ENCODE results near the gene UPF2. TPM values are rescaled to one million over a fixed set of nuclear protein-coding genes. Genes with fewer than 3 reads are reported as not detected.

Gene UPF2
- total and polyA plus RNA-seq, 2 of the 13 experiments (the other 11 are each of a cell fraction or from before 2014, with no cell fraction given): 6.2 to 14.5 TPM

DNA sequence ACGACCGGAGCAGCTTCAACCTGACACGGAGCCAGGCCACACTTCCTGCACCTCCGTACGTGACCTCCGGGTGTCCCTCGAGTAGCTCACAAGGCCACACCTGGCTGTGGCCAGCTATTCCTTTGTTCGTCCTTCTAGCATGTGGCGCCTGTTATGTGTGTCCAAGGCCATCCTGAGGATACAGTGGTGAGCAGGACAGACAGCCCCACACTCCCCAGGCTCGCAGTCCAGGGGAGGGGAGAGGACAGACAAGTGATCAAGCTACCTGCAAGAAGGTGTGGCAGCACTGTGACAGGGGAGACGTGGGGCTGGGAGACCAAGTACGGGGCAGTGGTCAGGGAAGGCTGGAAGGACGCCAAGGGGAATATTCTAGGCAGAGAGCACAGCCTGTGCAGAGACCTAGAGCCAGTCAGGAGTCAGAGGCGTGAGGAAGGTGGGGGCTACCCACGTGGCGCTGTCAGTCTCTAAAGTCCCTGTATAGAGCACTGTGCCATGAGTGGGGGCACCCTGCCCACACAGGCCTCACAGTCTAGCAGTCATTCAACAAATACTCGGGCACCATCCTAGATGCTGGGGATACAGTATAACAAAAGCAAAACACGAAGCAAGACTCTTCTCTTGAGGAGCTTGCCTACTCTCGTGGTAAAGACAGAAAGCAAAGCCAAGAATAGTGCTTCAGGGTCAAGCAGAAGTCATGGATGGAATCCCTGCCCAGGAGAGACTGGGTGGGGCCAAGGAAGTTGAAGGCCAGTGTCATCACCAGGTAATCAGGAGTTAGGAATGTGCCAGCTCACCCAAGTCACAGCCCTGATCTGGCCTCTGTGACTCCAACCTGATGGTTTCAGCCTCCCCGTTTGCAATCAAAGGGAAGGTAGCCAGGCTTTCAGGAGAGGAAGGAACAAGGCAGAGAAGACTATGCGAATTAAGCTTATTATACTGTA lies 160.9 kb downstream of the UPF2 start (continued):
- TF ChIP-seq, protein P1, sequence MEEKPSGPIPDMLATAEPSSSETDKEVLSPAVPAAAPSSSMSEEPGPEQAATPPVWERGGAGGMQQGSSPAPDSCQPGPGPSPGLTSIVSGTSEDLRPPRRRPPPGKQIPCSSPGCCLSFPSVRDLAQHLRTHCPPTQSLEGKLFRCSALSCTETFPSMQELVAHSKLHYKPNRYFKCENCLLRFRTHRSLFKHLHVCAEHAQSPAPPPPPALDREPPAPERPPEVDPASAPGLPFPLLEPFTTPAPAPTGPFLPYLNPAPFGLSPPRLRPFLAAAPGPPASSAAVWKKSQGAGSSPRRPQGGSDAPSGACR (CRISPR knock-in tag; IDR thresholded peaks at IDR 0.05): no peak
- TF ChIP-seq, protein P2, sequence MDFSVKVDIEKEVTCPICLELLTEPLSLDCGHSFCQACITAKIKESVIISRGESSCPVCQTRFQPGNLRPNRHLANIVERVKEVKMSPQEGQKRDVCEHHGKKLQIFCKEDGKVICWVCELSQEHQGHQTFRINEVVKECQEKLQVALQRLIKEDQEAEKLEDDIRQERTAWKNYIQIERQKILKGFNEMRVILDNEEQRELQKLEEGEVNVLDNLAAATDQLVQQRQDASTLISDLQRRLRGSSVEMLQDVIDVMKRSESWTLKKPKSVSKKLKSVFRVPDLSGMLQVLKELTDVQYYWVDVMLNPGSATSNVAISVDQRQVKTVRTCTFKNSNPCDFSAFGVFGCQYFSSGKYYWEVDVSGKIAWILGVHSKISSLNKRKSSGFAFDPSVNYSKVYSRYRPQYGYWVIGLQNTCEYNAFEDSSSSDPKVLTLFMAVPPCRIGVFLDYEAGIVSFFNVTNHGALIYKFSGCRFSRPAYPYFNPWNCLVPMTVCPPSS (IDR thresholded peaks at IDR 0.05): no peak
- TF ChIP-seq ZNF24 (IDR thresholded peaks at IDR 0.05) (no peak), U2AF1 (optimal IDR thresholded peaks at IDR 0.05; ENCODE audit: low read depth, low read length) (no peak), CEBPB (IDR thresholded peaks at IDR 0.05; ENCODE audit: borderline replicate concordance, low read depth, low read length) (no peak), ELF4 (CRISPR knock-in tag; IDR thresholded peaks at IDR 0.05; ENCODE audit: borderline replicate concordance) (no peak), FOXJ3 (CRISPR knock-in tag; IDR thresholded peaks at IDR 0.05; ENCODE audit: borderline replicate concordance) (no peak), AHR (CRISPR knock-in tag; IDR thresholded peaks at IDR 0.05) (no peak), BRD4 (CRISPR knock-in tag; IDR thresholded peaks at IDR 0.05) (no peak), SP5 (CRISPR knock-in tag; IDR thresholded peaks at IDR 0.05; ENCODE audit: borderline replicate concordance, low read depth) (no peak), DNMT3B (CRISPR knock-in tag; conservative IDR thresholded peaks at IDR 0.05) (no peak), SOX6 (IDR thresholded peaks at IDR 0.05) (no peak), SOX6 (CRISPR knock-in tag; IDR thresholded peaks at IDR 0.05) (peak; percentile 62; the same call in 1 of the 2 replicates), ZNF136 (CRISPR knock-in tag; IDR thresholded peaks at IDR 0.05; ENCODE audit: low read depth) (no peak), MTF2 (CRISPR knock-in tag; IDR thresholded peaks at IDR 0.05; ENCODE audit: borderline replicate concordance) (no peak), CCDC6 (CRISPR knock-in tag; IDR thresholded peaks at IDR 0.05) (no peak), ZNF282 (IDR thresholded peaks at IDR 0.05; ENCODE audit: partially characterized antibody) (no peak), KLF13 (CRISPR knock-in tag; IDR thresholded peaks at IDR 0.05) (no peak), TBX3 (IDR thresholded peaks at IDR 0.05; ENCODE audit: borderline replicate concordance) (no peak)
- TF ChIP-seq, protein P3, sequence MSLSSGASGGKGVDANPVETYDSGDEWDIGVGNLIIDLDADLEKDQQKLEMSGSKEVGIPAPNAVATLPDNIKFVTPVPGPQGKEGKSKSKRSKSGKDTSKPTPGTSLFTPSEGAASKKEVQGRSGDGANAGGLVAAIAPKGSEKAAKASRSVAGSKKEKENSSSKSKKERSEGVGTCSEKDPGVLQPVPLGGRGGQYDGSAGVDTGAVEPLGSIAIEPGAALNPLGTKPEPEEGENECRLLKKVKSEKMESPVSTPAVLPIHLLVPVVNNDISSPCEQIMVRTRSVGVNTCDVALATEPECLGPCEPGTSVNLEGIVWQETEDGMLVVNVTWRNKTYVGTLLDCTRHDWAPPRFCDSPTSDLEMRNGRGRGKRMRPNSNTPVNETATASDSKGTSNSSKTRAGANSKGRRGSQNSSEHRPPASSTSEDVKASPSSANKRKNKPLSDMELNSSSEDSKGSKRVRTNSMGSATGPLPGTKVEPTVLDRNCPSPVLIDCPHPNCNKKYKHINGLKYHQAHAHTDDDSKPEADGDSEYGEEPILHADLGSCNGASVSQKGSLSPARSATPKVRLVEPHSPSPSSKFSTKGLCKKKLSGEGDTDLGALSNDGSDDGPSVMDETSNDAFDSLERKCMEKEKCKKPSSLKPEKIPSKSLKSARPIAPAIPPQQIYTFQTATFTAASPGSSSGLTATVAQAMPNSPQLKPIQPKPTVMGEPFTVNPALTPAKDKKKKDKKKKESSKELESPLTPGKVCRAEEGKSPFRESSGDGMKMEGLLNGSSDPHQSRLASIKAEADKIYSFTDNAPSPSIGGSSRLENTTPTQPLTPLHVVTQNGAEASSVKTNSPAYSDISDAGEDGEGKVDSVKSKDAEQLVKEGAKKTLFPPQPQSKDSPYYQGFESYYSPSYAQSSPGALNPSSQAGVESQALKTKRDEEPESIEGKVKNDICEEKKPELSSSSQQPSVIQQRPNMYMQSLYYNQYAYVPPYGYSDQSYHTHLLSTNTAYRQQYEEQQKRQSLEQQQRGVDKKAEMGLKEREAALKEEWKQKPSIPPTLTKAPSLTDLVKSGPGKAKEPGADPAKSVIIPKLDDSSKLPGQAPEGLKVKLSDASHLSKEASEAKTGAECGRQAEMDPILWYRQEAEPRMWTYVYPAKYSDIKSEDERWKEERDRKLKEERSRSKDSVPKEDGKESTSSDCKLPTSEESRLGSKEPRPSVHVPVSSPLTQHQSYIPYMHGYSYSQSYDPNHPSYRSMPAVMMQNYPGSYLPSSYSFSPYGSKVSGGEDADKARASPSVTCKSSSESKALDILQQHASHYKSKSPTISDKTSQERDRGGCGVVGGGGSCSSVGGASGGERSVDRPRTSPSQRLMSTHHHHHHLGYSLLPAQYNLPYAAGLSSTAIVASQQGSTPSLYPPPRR (CRISPR knock-in tag; IDR thresholded peaks at IDR 0.05; ENCODE audit: borderline replicate concordance): no peak
- TF ChIP-seq, protein P4, sequence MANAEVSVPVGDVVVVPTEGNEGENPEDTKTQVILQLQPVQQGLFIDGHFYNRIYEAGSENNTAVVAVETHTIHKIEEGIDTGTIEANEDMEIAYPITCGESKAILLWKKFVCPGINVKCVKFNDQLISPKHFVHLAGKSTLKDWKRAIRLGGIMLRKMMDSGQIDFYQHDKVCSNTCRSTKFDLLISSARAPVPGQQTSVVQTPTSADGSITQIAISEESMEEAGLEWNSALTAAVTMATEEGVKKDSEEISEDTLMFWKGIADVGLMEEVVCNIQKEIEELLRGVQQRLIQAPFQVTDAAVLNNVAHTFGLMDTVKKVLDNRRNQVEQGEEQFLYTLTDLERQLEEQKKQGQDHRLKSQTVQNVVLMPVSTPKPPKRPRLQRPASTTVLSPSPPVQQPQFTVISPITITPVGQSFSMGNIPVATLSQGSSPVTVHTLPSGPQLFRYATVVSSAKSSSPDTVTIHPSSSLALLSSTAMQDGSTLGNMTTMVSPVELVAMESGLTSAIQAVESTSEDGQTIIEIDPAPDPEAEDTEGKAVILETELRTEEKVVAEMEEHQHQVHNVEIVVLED (CRISPR knock-in tag; IDR thresholded peaks at IDR 0.05; ENCODE audit: borderline replicate concordance): no peak; the same call in 1 of the 2 replicates
